ENCODE data around the gene MAT2B.

Gene MAT2B

DNA sequence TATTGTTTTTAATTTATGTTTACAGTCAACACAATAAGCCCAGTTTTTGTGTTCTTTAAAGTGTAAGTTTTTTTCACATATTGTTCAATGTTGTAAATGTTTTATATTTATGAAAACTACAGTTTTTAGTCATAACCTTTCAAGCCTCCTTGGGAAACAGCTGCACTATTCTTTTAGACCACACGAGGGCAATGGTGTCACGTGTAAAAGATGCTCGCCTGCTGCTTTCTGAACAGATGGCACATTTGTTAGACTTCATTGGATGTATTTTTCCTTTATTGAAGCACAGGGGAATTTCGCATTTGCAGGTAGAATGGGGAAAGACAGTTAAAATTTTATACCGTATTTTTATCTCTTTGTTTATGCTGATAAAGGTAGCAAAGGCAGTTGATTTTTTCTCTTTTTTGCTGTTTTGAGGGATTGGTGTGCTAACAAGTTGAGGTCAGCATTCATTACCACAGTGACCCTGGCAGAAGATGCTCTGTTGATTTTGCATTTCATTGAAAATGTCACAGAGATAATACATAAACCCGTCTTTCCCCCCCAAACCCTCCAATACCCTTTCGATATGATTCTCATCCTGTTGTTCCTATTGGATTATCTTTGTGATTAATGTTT is 59.0 kb downstream of the MAT2B start:
- TF ChIP-seq, protein P1, sequence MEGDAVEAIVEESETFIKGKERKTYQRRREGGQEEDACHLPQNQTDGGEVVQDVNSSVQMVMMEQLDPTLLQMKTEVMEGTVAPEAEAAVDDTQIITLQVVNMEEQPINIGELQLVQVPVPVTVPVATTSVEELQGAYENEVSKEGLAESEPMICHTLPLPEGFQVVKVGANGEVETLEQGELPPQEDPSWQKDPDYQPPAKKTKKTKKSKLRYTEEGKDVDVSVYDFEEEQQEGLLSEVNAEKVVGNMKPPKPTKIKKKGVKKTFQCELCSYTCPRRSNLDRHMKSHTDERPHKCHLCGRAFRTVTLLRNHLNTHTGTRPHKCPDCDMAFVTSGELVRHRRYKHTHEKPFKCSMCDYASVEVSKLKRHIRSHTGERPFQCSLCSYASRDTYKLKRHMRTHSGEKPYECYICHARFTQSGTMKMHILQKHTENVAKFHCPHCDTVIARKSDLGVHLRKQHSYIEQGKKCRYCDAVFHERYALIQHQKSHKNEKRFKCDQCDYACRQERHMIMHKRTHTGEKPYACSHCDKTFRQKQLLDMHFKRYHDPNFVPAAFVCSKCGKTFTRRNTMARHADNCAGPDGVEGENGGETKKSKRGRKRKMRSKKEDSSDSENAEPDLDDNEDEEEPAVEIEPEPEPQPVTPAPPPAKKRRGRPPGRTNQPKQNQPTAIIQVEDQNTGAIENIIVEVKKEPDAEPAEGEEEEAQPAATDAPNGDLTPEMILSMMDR (IDR thresholded peaks at IDR 0.05): peak; percentile 72
- Histone ChIP-seq H3K4me3 (no peak overlapping the region), H3K27ac (no peak overlapping the region)
- no peak for DNase-seq (ENCODE audit: low spot score)

DNA sequence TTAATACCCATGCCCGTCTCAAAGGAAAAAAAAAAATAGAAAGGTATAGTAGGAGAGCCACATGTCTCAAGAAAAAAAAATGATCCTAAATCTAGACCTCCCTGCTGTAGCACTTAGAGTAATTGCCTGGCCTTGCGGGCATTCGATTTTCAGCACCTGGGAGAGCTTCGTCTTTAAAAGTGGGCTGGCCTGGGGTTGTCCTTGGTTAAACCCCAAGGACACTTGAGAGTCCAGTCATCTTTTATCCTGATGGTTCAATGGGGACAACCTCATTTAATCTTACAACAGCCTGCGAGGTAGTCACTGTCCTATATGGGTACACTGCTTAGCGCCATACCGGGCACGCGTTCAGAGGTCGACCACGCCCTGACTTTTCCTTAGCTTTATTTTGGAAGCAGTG is 60.1 kb downstream of the MAT2B start:
- H3K27ac ChIP-seq: no peak overlapping the region

DNA sequence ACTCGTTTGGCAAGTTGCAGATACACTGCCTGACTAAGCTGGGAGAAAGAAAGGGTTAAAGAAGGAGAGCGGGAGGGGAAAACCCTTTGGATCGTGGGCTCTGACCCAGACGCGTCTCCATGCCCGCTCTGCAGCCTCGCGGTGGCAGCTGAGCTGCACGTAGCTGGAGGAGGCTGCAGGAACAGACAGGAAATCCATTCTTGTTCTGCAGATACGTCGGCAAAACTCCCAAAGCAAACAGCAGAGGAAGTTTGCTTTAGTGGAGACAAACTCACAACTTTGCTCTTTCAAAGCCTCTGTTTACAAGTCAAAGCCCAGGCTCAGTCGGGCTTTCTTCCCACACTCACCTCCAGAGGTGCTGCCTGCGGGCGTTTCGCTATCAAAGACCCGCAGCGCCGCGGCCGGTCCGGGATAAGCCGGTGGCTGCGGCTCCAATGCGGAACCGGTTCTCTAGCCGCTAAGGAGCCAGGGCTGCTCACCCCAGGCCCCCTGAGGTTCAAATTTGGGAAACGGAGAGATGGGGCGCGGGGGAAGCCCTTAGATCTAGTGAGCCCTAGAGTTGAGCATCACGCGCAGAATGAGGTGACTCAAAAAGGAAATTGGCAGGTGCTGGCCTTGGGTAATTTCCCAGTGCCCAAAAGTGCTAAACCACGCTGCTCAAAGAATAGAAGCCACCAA is 60.7 kb downstream of the MAT2B start:
- no peak for DNase-seq (ENCODE audit: low spot score)
- Histone ChIP-seq H3K27ac (no peak overlapping the region), H3K4me3 (peak overlapping the region; percentile 67)
- TF ChIP-seq, protein P1 (IDR thresholded peaks at IDR 0.05): no peak

More for the DNA sequence above, 60.1 kb downstream of the MAT2B start:
- DNase-seq (ENCODE audit: low spot score): no peak
- peak overlapping the region; percentile 67 for H3K4me3 ChIP-seq
- TF ChIP-seq, protein P1 (IDR thresholded peaks at IDR 0.05): no peak

DNA sequence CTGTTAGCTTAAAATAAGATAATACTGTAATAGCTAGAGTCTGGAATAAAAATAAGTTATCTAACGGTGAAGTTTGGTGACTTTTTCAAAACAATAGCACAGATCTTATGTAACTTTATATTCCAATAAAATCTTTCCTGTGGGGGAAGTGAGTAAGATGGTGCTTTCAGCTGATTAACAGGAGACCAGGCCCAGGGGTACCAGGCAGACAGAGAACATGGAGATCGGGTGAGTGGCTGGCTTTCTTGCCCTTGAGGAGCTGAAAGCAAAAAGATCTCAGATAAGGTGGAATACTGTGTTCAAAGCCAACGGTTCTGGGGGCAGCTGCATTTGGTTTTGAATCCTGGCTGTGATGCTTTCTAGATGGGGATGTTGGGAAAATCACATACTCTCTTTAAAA is 61.3 kb downstream of the MAT2B start:
- no peak overlapping the region for H3K27ac ChIP-seq
- no peak for DNase-seq (ENCODE audit: low spot score)
- TF ChIP-seq, protein P1 (IDR thresholded peaks at IDR 0.05): no peak
- H3K4me3 ChIP-seq: no peak overlapping the region

DNA sequence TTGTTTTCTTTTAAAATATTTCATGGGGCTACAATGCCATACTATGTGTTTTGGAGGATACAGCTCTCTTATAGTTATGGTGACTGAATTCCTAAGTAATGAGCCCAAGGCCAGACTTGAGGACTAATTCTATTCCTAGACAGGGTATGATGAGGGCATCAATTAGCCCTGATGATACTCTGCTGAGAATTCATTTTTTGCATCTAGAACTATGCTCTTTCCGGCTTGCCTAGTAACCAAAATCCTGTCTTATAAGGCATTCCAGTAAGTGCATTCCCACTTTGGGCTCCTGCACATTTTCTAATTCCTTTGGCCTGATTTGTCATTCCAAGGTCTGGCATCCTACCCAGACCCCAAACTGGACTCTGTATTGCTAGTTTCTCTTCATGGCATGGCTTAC is 62.4 kb downstream of the MAT2B start:
- TF ChIP-seq, protein P1 (IDR thresholded peaks at IDR 0.05): no peak
- DNase-seq (ENCODE audit: low spot score): no peak
- Histone ChIP-seq H3K27ac (no peak overlapping the region), H3K4me3 (no peak overlapping the region)
